Nephron progenitor cell (in vitro differentiated cells): ENCODE measurements around the gene NEMP2.

Source experiments
- DNase-seq: peaks from one replicate; pipeline ENCODE4 v3.0.0; 2021
- H3K27ac Mint-ChIP-seq: 2 replicates; pipeline ENCODE4 v1.8.0; 2021; ENCODE audit warnings: mild to moderate bottlenecking, moderate library complexity, mixed read lengths
- H3K27me3 Mint-ChIP-seq: 2 replicates; pipeline ENCODE4 v1.8.0; 2021; ENCODE audit warnings: mild to moderate bottlenecking, low read depth, mixed read lengths; ENCODE audit not compliant: poor library complexity
- H3K36me3 Mint-ChIP-seq: 2 replicates; pipeline ENCODE4 v1.8.0; 2021; ENCODE audit warnings: low read depth, mixed read lengths
- H3K4me1 Mint-ChIP-seq: 2 replicates; pipeline ENCODE4 v1.8.0; 2021; ENCODE audit warnings: mixed read lengths
- H3K4me3 Mint-ChIP-seq: 2 replicates; pipeline ENCODE4 v1.8.0; 2021; ENCODE audit warnings: mild to moderate bottlenecking, moderate library complexity, mixed read lengths
- H3K9me3 Mint-ChIP-seq: 2 replicates; pipeline ENCODE4 v1.8.0; 2021; ENCODE audit warnings: mild to moderate bottlenecking, moderate library complexity, mixed read lengths
- TF ChIP-seq, protein P1 (sequence below): fragments of 200-600 bp; sonication (generic); IDR thresholded peaks from 2 replicates; pipeline ENCODE4 v1.5.0; 2021; ENCODE audit warnings: antibody characterized with exemption

Gene NEMP2

DNA sequence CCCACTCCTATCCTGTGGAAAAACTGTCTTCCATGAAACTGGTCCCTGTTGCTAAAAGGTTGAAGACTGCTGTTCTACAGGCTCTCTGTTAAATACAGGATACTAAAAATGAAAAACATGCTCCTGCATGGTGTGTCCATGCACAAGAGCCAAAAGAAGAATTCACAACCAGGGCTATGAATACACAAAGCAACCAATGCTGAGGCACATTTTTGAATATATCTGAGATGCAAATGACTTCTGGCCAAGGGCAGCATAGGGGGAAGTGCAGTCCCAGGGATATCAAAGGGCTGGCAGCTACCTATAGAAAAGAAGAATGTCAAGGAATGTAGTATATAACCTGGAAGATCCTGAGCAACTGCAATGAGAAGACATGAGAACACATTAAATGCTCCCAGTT lies 6.6 kb downstream of the NEMP2 start:
- TF ChIP-seq, protein P1, sequence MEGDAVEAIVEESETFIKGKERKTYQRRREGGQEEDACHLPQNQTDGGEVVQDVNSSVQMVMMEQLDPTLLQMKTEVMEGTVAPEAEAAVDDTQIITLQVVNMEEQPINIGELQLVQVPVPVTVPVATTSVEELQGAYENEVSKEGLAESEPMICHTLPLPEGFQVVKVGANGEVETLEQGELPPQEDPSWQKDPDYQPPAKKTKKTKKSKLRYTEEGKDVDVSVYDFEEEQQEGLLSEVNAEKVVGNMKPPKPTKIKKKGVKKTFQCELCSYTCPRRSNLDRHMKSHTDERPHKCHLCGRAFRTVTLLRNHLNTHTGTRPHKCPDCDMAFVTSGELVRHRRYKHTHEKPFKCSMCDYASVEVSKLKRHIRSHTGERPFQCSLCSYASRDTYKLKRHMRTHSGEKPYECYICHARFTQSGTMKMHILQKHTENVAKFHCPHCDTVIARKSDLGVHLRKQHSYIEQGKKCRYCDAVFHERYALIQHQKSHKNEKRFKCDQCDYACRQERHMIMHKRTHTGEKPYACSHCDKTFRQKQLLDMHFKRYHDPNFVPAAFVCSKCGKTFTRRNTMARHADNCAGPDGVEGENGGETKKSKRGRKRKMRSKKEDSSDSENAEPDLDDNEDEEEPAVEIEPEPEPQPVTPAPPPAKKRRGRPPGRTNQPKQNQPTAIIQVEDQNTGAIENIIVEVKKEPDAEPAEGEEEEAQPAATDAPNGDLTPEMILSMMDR: no peak
- Mint-ChIP-seq H3K4me3 (no peak overlapping the region), H3K27ac (no peak overlapping the region), H3K27me3 (no peaks in the 10 kb centered on the region), H3K36me3 (peaks cover 3% of the 10 kb centered on the region), H3K4me1 (peaks cover 43% of the 10 kb centered on the region), H3K9me3 (no peaks in the 10 kb centered on the region)
- DNase-seq: no peak

DNA sequence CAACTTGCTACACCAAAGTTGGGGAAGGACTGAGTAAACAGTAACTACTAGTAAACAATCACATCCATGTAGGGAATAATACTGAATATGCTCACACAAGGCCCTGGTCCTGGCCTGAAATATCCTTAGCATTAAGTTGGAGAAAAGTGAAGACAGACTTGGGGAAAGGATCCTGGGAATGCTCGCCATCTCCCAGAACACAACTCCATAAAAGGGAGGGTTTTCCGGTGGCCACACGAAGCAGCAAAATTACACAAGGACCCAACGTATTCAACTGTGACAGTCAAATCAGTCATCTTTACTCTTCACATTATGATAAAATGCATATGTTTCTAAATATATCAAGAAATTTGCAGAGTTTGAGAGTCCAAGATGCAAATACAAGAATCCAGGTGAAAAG lies 7.3 kb downstream of the NEMP2 start:
- H3K9me3 Mint-ChIP-seq: no peaks in the 10 kb centered on the region
- H3K4me3 Mint-ChIP-seq: no peak overlapping the region
- peaks cover 3% of the 10 kb centered on the region for H3K36me3 Mint-ChIP-seq
- H3K27me3 Mint-ChIP-seq: no peaks in the 10 kb centered on the region
- peaks cover 43% of the 10 kb centered on the region for H3K4me1 Mint-ChIP-seq
- TF ChIP-seq, protein P1: no peak
- no peak for DNase-seq
- H3K27ac Mint-ChIP-seq: no peak overlapping the region

DNA sequence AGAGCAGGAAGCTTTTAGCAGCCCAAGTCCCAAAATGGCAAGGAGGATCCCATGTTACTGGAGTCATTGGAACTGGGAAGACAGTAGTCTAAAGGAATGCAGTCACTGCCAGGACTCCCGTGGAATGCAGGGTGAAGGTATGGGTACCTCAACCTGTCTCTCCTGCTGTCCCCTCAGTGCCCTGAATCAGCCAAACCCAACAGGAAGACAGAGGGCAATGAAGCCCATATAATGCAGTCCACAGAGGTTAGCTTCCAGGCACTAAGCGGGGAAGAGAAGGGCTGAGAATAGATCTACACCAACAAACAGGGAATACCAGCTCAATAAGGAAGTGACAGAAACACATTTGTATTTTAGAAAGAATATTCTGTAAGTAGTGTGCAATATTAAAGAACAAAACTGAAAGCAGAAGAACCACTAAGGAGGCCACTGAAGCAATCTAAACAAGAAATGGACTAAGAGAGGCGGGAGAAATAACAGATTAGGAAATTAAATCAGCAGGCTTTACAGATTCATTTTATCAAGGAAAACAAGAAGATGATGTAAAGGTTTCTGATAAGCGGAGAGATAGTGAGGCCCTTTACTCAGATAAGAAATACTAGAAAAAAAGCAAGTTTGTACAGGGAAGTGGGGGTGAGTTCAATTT lies 8.3 kb downstream of the NEMP2 start:
- H3K4me1 Mint-ChIP-seq: peaks cover 35% of the 10 kb centered on the region
- DNase-seq: no peak
- no peak overlapping the region for H3K4me3 Mint-ChIP-seq
- H3K36me3 Mint-ChIP-seq: peaks cover 3% of the 10 kb centered on the region
- H3K9me3 Mint-ChIP-seq: no peaks in the 10 kb centered on the region
- no peaks in the 10 kb centered on the region for H3K27me3 Mint-ChIP-seq
- TF ChIP-seq, protein P1: no peak
- H3K27ac Mint-ChIP-seq: no peak overlapping the region

DNA sequence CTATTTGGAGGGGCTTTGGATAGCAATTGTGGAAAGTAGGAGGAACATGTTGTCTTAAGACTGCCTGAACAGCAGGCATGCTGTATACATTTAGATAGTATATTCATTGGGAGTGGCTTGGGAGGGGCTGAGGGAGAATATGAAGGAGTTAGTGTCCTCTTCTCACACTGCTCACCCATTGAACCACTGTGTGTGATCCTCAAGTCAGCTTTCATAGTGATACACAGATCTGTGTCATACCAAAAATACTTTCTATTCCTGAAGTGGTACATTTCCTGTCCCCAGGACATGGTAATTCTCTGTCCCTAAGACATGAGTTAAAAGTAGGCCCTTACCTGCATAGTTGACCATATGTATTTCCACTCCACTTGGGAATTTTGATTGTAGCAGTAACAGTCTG lies 9.6 kb downstream of the NEMP2 start:
- no peak overlapping the region for H3K27ac Mint-ChIP-seq
- no peaks in the 10 kb centered on the region for H3K9me3 Mint-ChIP-seq
- no peak overlapping the region for H3K4me3 Mint-ChIP-seq
- no peaks in the 10 kb centered on the region for H3K27me3 Mint-ChIP-seq
- peaks cover 3% of the 10 kb centered on the region for H3K36me3 Mint-ChIP-seq
- DNase-seq: no peak
- TF ChIP-seq, protein P1: no peak
- peaks cover 22% of the 10 kb centered on the region for H3K4me1 Mint-ChIP-seq

DNA sequence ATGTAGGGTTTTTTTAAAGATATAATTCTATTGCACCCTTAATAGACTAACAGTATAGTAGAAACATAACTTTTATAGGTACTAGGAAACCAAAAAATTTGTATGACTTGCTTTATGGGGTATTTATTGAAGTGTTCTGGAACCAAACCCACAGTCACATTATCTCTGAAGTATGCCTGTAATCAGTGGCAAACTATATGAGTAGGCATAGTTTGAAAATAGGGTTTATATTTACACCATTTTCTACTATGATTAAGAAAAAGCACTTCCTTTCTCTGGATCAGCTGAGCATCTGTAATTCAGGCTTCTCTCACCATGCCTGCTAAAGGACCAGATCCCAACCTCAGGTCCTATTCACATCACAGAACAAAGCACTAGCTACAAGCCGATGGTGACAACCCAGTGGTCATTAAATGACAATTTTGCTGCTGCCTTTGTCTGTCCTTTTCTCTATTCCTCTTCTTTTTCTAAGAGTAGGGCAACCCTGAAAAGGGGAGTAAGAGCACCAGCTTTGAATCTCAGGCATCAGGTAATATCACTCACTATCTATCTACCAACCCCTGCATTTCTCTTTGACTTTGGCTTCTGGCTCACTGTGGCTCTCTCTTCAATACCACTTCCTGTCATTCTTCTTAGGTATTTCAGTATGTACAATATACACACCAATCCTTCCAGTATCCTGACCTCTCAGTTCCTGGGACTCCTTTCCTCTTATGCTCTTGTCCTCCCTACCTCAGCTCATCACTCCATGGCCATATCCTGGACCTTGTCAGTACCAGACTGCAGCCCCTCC lies 14.4 kb downstream of the NEMP2 start:
- Mint-ChIP-seq H3K4me1 (no peaks in the 10 kb centered on the region), H3K27ac (no peak overlapping the region), H3K27me3 (no peaks in the 10 kb centered on the region), H3K4me3 (no peak overlapping the region), H3K9me3 (no peaks in the 10 kb centered on the region), H3K36me3 (peaks cover 3% of the 10 kb centered on the region)
- TF ChIP-seq, protein P1: no peak
- no peak for DNase-seq
